A549 (cell line): ENCODE results near the gene ASXL2.

Experiments
- CEBPB ChIP-seq, 2 experiments: fragments of >200 bp in 1 of 2; sonication (Bioruptor Twin) in 1 of 2; formaldehyde crosslinking in 1 of 2; IDR thresholded peaks; 2 replicates each; pipeline ENCODE4 v1.6.1; 2012 to 2016
- CHD2 ChIP-seq: fragments of 150-350 bp; IDR thresholded peaks from 2 replicates; pipeline ENCODE4 v1.6.1; 2014; ENCODE audit warnings: low read length; ENCODE audit not compliant: partially characterized antibody
- HDAC2 ChIP-seq: fragments of 200-600 bp; sonication (generic); IDR thresholded peaks from 2 replicates; pipeline ENCODE4 v1.6.1; 2016
- JUN ChIP-seq, 2 experiments: fragments of >200 bp; sonication (Bioruptor Twin); formaldehyde crosslinking; IDR thresholded peaks; 2 replicates in 1 of 2; 3 replicates in 1 of 2; pipeline ENCODE4 v1.6.1; 2016 to 2017
- MAFK ChIP-seq: fragments of 450-650 bp; IDR thresholded peaks from 2 replicates; pipeline ENCODE4 v1.6.1; 2014; ENCODE audit not compliant: partially characterized antibody
- NR3C1 ChIP-seq: fragments of >200 bp; sonication (Bioruptor Twin); formaldehyde crosslinking; IDR thresholded peaks from 3 replicates; pipeline ENCODE4 v1.6.1; 2017
- POLR2A ChIP-seq: IDR thresholded peaks from 2 replicates; pipeline ENCODE4 v1.6.1; 2012; ENCODE audit warnings: mild to moderate bottlenecking, low read length
- POLR2AphosphoS2 ChIP-seq: conservative IDR thresholded peaks from 2 replicates; pipeline ENCODE4 v1.6.1; 2012; ENCODE audit warnings: low read length, improper control_type of control experiment, inconsistent platforms
- RFX5 ChIP-seq: fragments of 450-650 bp; IDR thresholded peaks from 2 replicates; pipeline ENCODE4 v1.7.1; 2014; ENCODE audit warnings: antibody characterized with exemption, mild to moderate bottlenecking, moderate library complexity
- RNF2 ChIP-seq: fragments of 200-600 bp; sonication (generic); IDR thresholded peaks from 2 replicates; pipeline ENCODE4 v1.6.1; 2016; ENCODE audit warnings: low read depth, mild to moderate bottlenecking, antibody characterized with exemption, moderate library complexity, borderline replicate concordance
- TF ChIP-seq, protein P1 (sequence below): fragments of >200 bp; sonication (Bioruptor Twin); formaldehyde crosslinking; IDR thresholded peaks from 3 replicates; pipeline ENCODE4 v1.5.1; 2016
- TF ChIP-seq, protein P2 (sequence below): fragments of 450-650 bp; IDR thresholded peaks from 2 replicates; pipeline ENCODE4 v1.6.1; 2014; ENCODE audit warnings: antibody characterized with exemption

DNA sequence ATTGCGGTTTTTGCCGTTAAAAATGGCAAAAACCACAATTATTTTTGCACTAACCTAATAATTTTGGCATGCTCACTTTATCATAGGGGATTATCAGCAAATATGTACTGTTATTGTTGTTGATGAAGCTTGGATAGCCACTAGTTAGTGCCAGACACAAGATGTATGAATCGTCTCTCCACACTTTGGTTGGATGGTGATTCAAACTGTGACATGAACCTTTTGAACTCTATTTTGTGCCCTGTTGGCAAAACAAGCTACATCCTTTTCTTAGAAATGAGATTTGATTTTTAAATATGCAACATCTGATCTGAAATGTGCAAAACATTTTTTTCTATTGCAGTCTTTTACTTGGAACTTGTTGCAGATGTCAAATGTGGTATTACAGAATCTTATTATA lies 156.1 kb downstream of the ASXL2 start:
- TF ChIP-seq, protein P1, sequence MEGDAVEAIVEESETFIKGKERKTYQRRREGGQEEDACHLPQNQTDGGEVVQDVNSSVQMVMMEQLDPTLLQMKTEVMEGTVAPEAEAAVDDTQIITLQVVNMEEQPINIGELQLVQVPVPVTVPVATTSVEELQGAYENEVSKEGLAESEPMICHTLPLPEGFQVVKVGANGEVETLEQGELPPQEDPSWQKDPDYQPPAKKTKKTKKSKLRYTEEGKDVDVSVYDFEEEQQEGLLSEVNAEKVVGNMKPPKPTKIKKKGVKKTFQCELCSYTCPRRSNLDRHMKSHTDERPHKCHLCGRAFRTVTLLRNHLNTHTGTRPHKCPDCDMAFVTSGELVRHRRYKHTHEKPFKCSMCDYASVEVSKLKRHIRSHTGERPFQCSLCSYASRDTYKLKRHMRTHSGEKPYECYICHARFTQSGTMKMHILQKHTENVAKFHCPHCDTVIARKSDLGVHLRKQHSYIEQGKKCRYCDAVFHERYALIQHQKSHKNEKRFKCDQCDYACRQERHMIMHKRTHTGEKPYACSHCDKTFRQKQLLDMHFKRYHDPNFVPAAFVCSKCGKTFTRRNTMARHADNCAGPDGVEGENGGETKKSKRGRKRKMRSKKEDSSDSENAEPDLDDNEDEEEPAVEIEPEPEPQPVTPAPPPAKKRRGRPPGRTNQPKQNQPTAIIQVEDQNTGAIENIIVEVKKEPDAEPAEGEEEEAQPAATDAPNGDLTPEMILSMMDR, result no peak
- TF ChIP-seq MAFK (no peak), RFX5 (no peak), POLR2A (no peak), CEBPB (IDR thresholded peaks at IDR 0.05) (no peak), CHD2 (no peak), POLR2AphosphoS2 (no peak), JUN (IDR thresholded peaks at IDR 0.05) (no peak), NR3C1 (no peak), HDAC2 (no peak), RNF2 (no peak)
- TF ChIP-seq, protein P2, sequence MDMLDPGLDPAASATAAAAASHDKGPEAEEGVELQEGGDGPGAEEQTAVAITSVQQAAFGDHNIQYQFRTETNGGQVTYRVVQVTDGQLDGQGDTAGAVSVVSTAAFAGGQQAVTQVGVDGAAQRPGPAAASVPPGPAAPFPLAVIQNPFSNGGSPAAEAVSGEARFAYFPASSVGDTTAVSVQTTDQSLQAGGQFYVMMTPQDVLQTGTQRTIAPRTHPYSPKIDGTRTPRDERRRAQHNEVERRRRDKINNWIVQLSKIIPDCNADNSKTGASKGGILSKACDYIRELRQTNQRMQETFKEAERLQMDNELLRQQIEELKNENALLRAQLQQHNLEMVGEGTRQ, result no peak
